Coronary artery (tissue), 2 donors: ENCODE results near the gene CD8A.

Source experiments
- DNase-seq: peaks from one replicate; pipeline ENCODE4 v3.0.0-alpha.2; 2017; ENCODE audit warnings: low spot score
- H3K27ac ChIP-seq, 2 donors: fragments of 200-600 bp; sonication (generic); one replicate each; pipeline ENCODE4 v1.5.1; 2016 to 2019
- H3K4me3 ChIP-seq: fragments of 200-600 bp; sonication (generic); 2 replicates; pipeline ENCODE4 v1.5.1; 2016; ENCODE audit warnings: mild to moderate bottlenecking, moderate library complexity
- TF ChIP-seq, protein P1 (sequence below): fragments of 200-600 bp; sonication (generic); IDR thresholded peaks from one replicate; pipeline ENCODE4 v1.5.1; 2019; ENCODE audit warnings: antibody characterized with exemption

Gene CD8A

DNA sequence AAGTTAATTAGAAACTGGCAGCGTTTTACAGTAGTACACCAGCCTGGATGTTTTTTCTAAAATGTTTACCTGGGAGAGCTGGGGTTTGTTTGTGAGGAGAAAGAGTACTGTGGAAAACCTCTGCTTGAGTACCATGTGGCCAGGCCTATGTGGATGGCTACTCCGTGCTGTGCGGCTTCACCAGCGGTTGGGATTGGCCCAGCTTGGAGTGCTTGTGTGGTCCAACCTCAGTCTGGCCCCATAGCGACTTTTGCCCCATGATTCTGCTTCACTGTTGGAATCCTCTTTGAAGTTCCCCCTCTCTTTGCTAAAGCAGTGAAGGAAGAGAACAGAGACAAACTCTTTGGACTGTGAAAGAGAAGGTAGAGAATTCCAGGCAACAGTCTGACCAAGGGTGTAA, 15.9 kb downstream of the CD8A start:
- DNase-seq, result no peak
- no peak overlapping the region for H3K27ac ChIP-seq
- TF ChIP-seq, protein P1, sequence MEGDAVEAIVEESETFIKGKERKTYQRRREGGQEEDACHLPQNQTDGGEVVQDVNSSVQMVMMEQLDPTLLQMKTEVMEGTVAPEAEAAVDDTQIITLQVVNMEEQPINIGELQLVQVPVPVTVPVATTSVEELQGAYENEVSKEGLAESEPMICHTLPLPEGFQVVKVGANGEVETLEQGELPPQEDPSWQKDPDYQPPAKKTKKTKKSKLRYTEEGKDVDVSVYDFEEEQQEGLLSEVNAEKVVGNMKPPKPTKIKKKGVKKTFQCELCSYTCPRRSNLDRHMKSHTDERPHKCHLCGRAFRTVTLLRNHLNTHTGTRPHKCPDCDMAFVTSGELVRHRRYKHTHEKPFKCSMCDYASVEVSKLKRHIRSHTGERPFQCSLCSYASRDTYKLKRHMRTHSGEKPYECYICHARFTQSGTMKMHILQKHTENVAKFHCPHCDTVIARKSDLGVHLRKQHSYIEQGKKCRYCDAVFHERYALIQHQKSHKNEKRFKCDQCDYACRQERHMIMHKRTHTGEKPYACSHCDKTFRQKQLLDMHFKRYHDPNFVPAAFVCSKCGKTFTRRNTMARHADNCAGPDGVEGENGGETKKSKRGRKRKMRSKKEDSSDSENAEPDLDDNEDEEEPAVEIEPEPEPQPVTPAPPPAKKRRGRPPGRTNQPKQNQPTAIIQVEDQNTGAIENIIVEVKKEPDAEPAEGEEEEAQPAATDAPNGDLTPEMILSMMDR, result no peak

DNA sequence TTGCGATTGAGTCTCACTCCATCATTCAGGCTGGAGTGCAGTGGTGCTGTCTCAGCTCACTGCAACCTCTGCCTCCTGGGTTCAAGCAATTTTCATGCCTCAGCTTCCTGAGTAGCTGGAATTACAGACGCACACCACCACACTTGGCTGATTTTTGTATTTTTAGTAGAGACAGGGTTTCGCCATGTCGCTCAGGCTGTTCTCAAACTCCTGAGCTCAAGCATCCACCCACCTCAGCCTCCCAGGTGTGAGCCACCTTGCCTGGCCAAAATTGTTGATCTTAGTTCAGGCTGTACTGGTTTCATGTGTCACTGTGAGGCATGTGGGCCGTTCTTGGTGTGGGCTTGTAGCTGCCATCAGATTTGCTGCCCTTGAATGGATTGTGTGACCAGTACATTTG, 18.1 kb downstream of the CD8A start:
- Histone ChIP-seq H3K4me3 (no peak overlapping the region), H3K27ac (no peak overlapping the region)
- no peak for DNase-seq
- TF ChIP-seq, protein P1, result no peak

More for the DNA sequence above, 15.9 kb downstream of the CD8A start:
- no peak overlapping the region for H3K4me3 ChIP-seq

DNA sequence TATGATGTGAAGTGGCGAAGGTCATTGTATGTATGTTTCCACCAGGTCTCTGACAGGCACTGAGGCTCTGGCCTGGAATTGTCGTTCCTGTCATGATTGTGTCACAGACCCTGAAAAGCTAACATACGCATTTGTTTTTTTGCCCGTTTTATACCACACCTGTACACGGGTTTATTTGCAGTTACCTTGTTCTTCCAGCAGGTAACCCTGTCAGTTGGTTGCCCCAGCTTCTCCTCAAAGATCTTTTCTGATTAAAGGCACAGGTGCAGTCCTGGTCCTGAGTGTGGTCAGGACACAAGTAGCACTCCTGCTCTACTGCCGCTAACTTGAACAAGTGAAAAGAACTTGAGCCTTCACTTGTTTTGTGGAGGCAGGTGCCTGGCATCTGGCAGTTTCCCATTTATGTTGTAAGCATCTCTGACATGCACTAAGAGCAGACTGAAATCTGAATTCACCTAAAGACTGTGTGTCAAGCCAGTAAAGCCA, 19.9 kb downstream of the CD8A start:
- Histone ChIP-seq H3K27ac (no peak overlapping the region), H3K4me3 (no peak overlapping the region)
- no peak for DNase-seq
- TF ChIP-seq, protein P1, result no peak

DNA sequence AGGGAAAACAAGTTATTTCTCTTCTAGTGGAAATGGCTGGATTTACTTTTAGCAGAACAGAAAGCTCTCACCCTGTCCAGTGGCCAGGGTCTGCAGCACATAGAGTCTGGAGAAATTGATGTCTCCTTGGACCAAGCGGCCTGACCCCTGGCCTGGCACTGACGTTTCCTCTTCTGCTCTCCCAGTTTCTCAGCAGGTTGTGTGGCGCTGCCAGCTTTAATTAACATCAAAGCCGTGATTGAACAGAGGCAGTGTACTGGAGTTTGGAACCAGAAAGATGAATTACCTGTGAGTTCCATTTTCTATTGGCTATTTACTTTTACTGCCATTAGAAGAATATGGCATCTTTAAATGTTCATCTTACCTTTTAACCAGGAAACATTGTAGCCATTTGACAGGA, 20.9 kb downstream of the CD8A start:
- Histone ChIP-seq H3K27ac (no peak overlapping the region), H3K4me3 (no peak overlapping the region)
- no peak for DNase-seq
- TF ChIP-seq, protein P1, result no peak

DNA sequence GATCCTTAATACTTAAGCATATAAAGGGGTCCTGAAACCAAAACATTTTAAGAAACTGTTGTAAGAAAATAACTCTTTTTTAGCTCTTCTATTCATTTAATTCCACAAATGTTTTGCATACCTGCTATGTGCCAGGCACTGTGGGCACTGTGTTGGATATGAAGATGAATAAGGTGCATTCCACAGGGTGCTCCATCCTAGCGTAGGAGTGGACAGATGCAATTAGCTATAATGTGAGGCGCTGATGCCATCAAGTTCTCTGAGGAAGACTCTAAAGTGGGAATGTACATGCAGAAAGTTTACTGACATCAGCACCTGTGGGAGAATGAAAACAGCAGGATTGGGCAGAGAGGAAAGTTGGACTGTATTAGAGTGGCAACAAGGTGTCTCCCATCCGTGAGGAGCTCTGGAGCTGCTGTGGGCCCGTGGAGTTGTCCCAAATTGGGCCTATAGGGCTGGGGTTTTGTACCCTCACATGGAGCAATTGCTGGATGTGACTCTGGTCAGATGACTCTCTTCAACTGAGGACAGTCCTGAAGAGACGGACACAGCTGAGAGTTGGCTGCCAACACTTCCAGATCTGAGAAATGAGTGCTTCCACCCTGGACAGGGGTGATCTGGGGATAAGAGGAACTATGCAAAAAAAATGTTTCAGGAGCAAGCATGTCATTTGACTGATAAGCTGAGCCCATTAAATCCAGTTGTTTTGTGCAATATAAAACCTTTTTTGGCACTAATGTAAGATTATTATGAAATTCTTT, 22.3 kb downstream of the CD8A start:
- no peak overlapping the region for H3K27ac ChIP-seq

DNA sequence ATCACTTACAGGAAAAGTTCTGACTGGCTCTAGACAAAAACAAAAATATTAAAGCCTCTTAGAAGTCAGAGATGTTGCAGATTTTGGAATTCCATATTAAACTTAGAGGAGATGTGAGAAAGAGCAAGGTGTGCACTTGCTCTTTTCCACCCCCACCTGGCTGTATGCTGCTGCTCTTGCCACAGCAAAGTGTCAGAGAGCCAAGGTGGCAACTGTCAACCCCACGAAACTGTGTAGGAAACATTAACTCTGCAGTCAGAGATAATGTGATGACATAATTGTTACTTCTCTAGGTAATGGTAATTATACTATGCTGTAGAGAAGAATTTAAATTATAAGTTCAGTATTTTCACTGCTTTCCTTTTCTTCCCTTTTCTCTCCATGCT, 25.4 kb downstream of the CD8A start:
- TF ChIP-seq, protein P1, result no peak
- no peak for DNase-seq
- no peak overlapping the region for H3K27ac ChIP-seq

More for the DNA sequence above, 22.3 kb downstream of the CD8A start:
- no peak for DNase-seq
- no peak overlapping the region for H3K4me3 ChIP-seq
- TF ChIP-seq, protein P1, result no peak

DNA sequence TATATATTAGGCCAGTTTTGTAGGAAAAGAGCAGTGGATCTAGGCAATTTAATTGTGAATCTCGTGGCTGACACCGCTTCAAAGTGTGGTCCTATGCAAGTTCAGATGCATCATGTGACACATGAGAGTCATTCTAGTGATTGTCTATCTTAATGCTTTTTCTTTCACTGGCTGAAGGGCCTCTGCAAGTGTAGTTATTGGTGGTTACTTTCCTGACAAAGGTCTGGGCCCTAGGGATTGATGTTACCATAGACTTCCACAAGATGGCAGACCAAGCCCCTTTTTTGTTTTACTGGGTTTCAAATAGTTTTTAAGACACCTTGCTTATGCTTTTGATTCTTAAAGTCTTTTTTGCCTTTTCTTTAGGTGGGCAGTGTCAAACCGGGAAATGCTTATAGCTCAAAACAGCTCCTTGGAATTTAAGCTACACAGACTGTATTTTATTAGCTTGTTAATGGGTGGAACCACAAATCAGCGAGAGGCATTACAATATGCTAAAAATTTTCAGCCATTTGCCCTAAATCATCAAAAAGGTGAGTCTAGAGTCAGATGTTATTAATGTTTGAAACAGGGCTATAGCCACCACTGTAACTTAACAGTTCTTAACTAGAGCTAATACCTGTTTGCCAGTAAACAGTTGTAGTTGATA, 25.9 kb downstream of the CD8A start:
- TF ChIP-seq, protein P1, result peak; percentile 45
- no peak overlapping the region for H3K4me3 ChIP-seq
- DNase-seq, result no peak
- H3K27ac ChIP-seq, result no peak overlapping the region

More for the DNA sequence above, 25.4 kb downstream of the CD8A start:
- H3K4me3 ChIP-seq, result no peak overlapping the region
